AG09319 (cell line): Measurements from ENCODE around the gene SPC24.

ENCODE experiments used
- DNase-seq: peaks from one replicate; pipeline ENCODE4 v3.0.0-alpha.2; 2010; ENCODE audit warnings: low read depth; ENCODE audit errors: extremely low read depth
- CTCF ChIP-seq: IDR thresholded peaks from 2 replicates; pipeline ENCODE4 v1.5.1; 2011; ENCODE audit warnings: low read depth, mild to moderate bottlenecking, inconsistent platforms, low read length, moderate library complexity

The SPC24 gene

GRCh38 chr19:11200931-11201330 lies 45.3 kb upstream of the SPC24 start:
- no peak for TF ChIP-seq CTCF

GRCh38 chr19:11200015-11200574 lies 44.5 kb upstream of the SPC24 start:
- TF ChIP-seq CTCF: no peak
- no peak for DNase-seq

More at GRCh38 chr19:11200931-11201330, 45.3 kb upstream of the SPC24 start:
- DNase-seq: no peak

GRCh38 chr19:11199517-11199916 lies 43.9 kb upstream of the SPC24 start:
- no peak for TF ChIP-seq CTCF

GRCh38 chr19:11198769-11199424 lies 43.3 kb upstream of the SPC24 start:
- TF ChIP-seq CTCF: no peak

More at GRCh38 chr19:11199517-11199916, 43.9 kb upstream of the SPC24 start:
- no peak for DNase-seq

GRCh38 chr19:11198175-11198534 lies 42.6 kb upstream of the SPC24 start:
- DNase-seq: no peak
- TF ChIP-seq CTCF: no peak

More at GRCh38 chr19:11198769-11199424, 43.3 kb upstream of the SPC24 start:
- no peak for DNase-seq

- no peak for DNase-seq
- no peak for TF ChIP-seq CTCF
Measured at GRCh38 chr19:11197291-11198174, 42.0 kb upstream of the SPC24 start, which contains the start of gene KANK2. KANK2 (minus strand) TSS chr19:11197545; CDS start chr19:11194511, 3,034 bp downstream.
